Fibroblast of mammary gland (primary cell): Measurements from ENCODE around the gene APOBEC3F.
"Not testable (repeated sequence)": the region's sequence is repeated elsewhere in the genome, so short reads cannot be mapped to it uniquely, and the experiment has no call there.

Source experiments
- DNase-seq: peaks from one replicate; pipeline ENCODE4 v3.0.0-alpha.2; 2010; ENCODE audit warnings: low read depth
- H3K4me3 ChIP-seq: 2 replicates; pipeline ENCODE4 v1.5.1; 2011; ENCODE audit warnings: low read depth, mild to moderate bottlenecking, low read length, moderate library complexity; ENCODE audit not compliant: control insufficient read depth
- CTCF ChIP-seq: conservative IDR thresholded peaks from 2 replicates; pipeline ENCODE4 v1.5.1; 2011; ENCODE audit warnings: low read depth, low read length, inconsistent platforms; ENCODE audit not compliant: control insufficient read depth, insufficient read depth

The APOBEC3F gene

GRCh38 chr22:39030705-39031104, 10.0 kb upstream of the APOBEC3F start:
- no peak for TF ChIP-seq CTCF
- no peak overlapping the region for H3K4me3 ChIP-seq
- no peak for DNase-seq

- DNase-seq, H3K4me3 ChIP-seq: not testable (repeated sequence)
Measured at GRCh38 chr22:39031434-39032295, 9.0 kb upstream of the APOBEC3F start.

GRCh38 chr22:39037071-39037470, 3.6 kb upstream of the APOBEC3F start:
- DNase-seq, H3K4me3 ChIP-seq: not testable (repeated sequence)

GRCh38 chr22:39039306-39040126, 1.1 kb upstream of the APOBEC3F start:
- DNase-seq = no peak
- no peak overlapping the region for H3K4me3 ChIP-seq
- no peak for TF ChIP-seq CTCF

GRCh38 chr22:39040155-39040537, 518 bp upstream of the APOBEC3F start:
- not testable (repeated sequence) for H3K4me3 ChIP-seq

GRCh38 chr22:39041908-39042307, 1.2 kb downstream of the APOBEC3F start:
- no peak for DNase-seq
- H3K4me3 ChIP-seq = no peak overlapping the region

More at GRCh38 chr22:39040155-39040537, 518 bp upstream of the APOBEC3F start:
- DNase-seq = not testable (repeated sequence)

GRCh38 chr22:39043063-39043462, 2.4 kb downstream of the APOBEC3F start:
- not testable (repeated sequence) for DNase-seq, H3K4me3 ChIP-seq

More at GRCh38 chr22:39041908-39042307, 1.2 kb downstream of the APOBEC3F start:
- no peak for TF ChIP-seq CTCF

GRCh38 chr22:39045136-39045535, 4.5 kb downstream of the APOBEC3F start:
- H3K4me3 ChIP-seq, DNase-seq: not testable (repeated sequence)

- H3K4me3 ChIP-seq, DNase-seq: not testable (repeated sequence)
Measured at GRCh38 chr22:39049486-39049885, 8.8 kb downstream of the APOBEC3F start.

GRCh38 chr22:39051844-39052495, 11.3 kb downstream of the APOBEC3F start:
- DNase-seq, H3K4me3 ChIP-seq: not testable (repeated sequence)
